ENCODE measurements around the gene SLC50A1.
"Not testable (repeated sequence)": the region's sequence is repeated elsewhere in the genome, so short reads cannot be mapped to it uniquely, and the experiment has no call there.

Gene SLC50A1

DNA sequence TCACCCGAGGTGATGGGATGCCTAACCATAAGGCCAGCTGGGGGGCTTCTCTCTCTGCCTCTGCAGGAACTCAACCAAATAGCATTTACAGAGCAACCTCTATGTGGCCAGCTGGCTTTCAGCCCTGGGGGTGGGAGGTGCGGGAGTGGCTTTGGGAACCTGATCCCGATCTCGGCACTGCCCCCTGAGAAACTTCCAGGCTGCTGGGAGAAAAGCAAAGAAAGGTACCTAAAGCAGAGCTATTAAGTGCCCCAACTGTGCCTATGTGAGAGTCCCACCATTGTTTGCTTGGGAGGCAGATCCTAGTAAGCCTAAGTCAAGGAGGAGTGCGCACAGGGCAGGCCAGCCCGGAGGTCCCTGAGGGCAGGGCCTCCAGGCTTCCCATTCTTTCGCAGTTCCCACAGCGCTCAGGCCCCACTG is 30.4 kb downstream of the SLC50A1 start:
- peaks cover 13 to 18% of the 10 kb centered on the region in 2 experiments for H3K4me1 ChIP-seq (ENCODE audit: control insufficient read depth in 1 of 2, insufficient read depth in 1 of 2, low read depth in 1 of 2, low read length in 1 of 2)
- H3K4me3 ChIP-seq (ENCODE audit: low read depth in 1 of 2, low read length in 1 of 2), result no peak overlapping the region
- TF ChIP-seq, protein P1, sequence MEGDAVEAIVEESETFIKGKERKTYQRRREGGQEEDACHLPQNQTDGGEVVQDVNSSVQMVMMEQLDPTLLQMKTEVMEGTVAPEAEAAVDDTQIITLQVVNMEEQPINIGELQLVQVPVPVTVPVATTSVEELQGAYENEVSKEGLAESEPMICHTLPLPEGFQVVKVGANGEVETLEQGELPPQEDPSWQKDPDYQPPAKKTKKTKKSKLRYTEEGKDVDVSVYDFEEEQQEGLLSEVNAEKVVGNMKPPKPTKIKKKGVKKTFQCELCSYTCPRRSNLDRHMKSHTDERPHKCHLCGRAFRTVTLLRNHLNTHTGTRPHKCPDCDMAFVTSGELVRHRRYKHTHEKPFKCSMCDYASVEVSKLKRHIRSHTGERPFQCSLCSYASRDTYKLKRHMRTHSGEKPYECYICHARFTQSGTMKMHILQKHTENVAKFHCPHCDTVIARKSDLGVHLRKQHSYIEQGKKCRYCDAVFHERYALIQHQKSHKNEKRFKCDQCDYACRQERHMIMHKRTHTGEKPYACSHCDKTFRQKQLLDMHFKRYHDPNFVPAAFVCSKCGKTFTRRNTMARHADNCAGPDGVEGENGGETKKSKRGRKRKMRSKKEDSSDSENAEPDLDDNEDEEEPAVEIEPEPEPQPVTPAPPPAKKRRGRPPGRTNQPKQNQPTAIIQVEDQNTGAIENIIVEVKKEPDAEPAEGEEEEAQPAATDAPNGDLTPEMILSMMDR (IDR thresholded peaks at IDR 0.05), result no peak
- no peak overlapping the region for H3K27ac ChIP-seq
- H3K27me3 ChIP-seq, result peaks cover 21% of the 10 kb centered on the region
- no peaks in the 10 kb centered on the region for H3K9me3 ChIP-seq
- H3K36me3 ChIP-seq, result peaks cover 12% of the 10 kb centered on the region

DNA sequence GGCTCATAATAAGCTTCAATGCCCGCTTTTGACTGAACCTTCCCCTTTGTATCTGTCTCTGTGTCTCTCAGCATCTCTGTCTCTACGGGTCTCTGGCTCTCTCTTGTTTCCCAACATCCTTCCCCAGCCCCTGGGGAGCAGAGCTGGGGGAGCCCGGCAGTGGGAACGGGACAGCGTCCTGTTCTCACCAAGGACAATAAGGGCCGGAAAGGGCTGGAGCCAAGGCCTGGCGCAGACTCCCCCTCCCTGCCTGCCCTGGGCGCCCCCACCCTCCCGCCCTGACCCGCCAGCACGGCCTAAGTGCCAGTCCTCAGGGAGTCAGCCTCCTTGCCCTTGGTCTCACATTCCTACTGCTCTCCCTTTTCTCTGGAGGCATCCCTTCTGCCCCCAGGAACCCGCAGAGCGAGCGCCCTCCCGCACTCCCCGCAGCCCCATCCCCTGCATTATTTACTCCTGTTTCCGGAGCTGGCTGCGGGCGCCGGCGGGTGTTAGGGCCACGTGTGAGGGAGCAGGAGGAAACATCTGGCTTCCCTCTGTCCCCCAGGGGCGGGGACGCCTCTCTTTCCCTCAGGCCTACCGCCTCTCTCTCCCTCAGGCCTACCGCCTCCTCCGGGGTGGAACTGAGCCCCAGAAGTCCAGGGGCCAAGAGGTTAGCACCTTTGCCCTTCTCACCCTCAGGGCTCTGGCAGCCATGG is 31.0 kb downstream of the SLC50A1 start:
- H3K4me1 ChIP-seq (ENCODE audit: control insufficient read depth in 1 of 2, insufficient read depth in 1 of 2, low read depth in 1 of 2, low read length in 1 of 2), result peaks cover 13 to 18% of the 10 kb centered on the region in 2 experiments
- H3K36me3 ChIP-seq, result peaks cover 12% of the 10 kb centered on the region
- H3K4me3 ChIP-seq (ENCODE audit: low read depth in 1 of 2, low read length in 1 of 2), result peak overlapping the region in 1 of 2 experiments; percentile 0
- H3K9me3 ChIP-seq, result no peaks in the 10 kb centered on the region
- H3K27ac ChIP-seq, result no peak overlapping the region
- TF ChIP-seq, protein P1 (IDR thresholded peaks at IDR 0.05), result no peak
- peaks cover 21% of the 10 kb centered on the region for H3K27me3 ChIP-seq

DNA sequence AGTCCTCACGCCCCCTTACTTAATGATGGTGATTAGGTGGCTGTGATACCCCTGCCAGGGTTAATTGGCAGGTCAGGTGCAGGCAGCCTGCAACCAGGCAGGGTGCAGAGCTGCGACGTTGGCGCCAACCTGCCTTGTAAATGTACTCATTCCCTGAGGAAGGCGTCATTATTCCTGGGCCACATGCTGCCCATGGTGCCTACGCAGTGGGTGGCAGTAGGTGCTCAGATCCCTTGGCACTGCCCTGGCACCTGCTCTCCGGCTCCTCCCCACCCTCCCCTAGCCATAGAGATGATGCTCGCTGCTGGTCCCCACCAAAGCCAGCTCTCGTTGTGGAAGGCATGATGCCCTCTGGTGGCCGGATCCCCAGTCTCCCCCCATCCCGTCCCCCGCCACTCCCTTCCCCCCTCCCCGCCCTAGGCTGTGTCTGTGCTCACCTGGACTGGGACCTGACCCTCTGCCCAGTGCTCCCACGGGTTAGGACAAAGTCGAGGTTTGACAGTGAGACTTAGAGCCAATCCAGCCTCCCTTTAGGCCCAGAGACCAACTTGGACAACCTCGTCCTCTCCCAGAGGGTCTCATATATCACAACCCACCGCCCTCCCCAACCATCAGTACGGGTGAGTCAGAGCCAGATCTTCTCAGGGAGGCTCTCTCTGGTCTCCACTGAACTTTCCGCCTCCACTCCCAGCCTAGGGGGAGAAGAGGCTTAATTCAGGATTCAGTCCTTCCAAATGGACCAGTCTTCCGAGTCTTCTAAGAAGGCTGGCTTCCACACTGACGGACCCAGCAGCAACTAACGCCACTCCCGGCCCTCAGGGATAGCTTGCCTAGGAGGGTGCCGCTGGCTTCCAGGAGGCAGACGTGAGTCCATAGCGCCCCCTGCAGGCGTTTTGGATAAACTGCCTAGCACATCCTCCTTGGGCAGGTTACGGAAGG is 31.8 kb downstream of the SLC50A1 start:
- H3K27me3 ChIP-seq, result peaks cover 21% of the 10 kb centered on the region
- H3K4me3 ChIP-seq (ENCODE audit: low read depth in 1 of 2, low read length in 1 of 2), result peak overlapping the region in 1 of 2 experiments; percentile 0
- no peak overlapping the region for H3K27ac ChIP-seq
- TF ChIP-seq, protein P1 (IDR thresholded peaks at IDR 0.05), result peak; percentile 87
- peaks cover 17 to 23% of the 10 kb centered on the region in 2 experiments for H3K4me1 ChIP-seq (ENCODE audit: control insufficient read depth in 1 of 2, insufficient read depth in 1 of 2, low read depth in 1 of 2, low read length in 1 of 2)
- peaks cover 12% of the 10 kb centered on the region for H3K36me3 ChIP-seq
- no peaks in the 10 kb centered on the region for H3K9me3 ChIP-seq

DNA sequence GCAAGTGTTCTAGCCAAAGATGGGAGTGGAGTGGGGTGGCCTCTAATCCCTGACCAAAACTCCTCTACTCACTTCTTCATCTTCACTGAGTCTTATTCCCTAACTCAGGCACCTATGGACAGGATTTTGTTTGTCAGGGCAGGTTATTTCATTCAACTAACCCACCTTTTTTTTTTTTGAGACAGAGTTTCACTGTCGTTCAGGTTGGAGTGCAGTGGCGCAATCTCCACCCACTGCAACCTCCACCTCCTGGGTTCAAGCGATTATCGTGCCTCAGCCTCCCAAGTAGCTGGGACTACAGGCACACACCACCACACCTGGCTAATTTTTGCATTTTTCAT is 32.4 kb downstream of the SLC50A1 start:
- not testable (repeated sequence) for H3K9me3 ChIP-seq; H3K27ac ChIP-seq; H3K4me3 ChIP-seq (ENCODE audit: low read depth in 1 of 2, low read length in 1 of 2)
- Histone ChIP-seq H3K27me3 (peaks cover 21% of the 10 kb centered on the region), H3K36me3 (peaks cover 12% of the 10 kb centered on the region), H3K4me1 (ENCODE audit: control insufficient read depth in 1 of 2, insufficient read depth in 1 of 2, low read depth in 1 of 2, low read length in 1 of 2) (peaks cover 20 to 28% of the 10 kb centered on the region in 2 experiments)

DNA sequence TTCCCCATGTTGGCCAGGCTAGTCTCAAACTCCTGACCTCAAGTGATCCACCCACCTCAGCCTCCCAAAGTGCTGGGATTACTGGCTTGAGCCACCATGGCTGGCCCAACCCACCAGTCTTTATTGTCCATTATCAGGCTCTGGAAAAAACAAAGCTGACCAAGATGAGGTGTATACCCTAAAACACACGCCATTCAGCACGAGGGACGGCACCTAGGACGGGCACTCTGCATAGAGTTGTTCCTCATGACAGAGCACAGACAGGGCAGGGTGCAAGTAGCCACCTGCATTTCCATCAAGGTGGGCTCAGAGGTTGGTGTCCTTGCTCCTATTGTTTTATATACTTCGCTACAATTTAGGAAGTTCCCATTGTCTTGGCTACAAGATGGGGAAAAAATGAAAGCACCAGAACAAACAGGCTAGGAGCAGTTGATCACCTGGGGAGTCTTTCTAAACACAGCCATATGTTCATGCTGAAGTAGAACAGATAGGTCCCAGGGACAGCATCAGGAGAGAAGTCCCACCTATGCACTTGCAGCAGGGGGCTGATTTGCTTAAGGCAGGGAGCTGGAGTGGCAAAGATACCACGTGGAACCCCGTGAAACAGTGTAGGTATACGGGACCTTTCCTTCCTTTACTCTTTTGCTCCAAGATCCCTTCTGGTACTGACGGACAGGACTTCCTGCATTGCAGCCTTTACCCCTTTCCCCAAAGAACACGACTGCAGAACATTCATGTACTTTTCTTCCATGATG is 33.0 kb downstream of the SLC50A1 start:
- TF ChIP-seq, protein P1 (IDR thresholded peaks at IDR 0.05), result no peak
- H3K36me3 ChIP-seq, result peaks cover 12% of the 10 kb centered on the region
- peaks cover 21% of the 10 kb centered on the region for H3K27me3 ChIP-seq
- H3K27ac ChIP-seq, result no peak overlapping the region
- H3K4me3 ChIP-seq (ENCODE audit: low read depth in 1 of 2, low read length in 1 of 2), result no peak overlapping the region
- peaks cover 25 to 32% of the 10 kb centered on the region in 2 experiments for H3K4me1 ChIP-seq (ENCODE audit: control insufficient read depth in 1 of 2, insufficient read depth in 1 of 2, low read depth in 1 of 2, low read length in 1 of 2)
- H3K9me3 ChIP-seq, result no peaks in the 10 kb centered on the region

All from neutrophil (primary cell).